ENCODE measurements around the gene DCST1. TPM values are rescaled to one million over a fixed set of nuclear protein-coding genes. Genes with fewer than 3 reads are reported as not detected.

DCST1 gene
- total RNA-seq, 1 donor from 2014 or later, result not detected

DNA sequence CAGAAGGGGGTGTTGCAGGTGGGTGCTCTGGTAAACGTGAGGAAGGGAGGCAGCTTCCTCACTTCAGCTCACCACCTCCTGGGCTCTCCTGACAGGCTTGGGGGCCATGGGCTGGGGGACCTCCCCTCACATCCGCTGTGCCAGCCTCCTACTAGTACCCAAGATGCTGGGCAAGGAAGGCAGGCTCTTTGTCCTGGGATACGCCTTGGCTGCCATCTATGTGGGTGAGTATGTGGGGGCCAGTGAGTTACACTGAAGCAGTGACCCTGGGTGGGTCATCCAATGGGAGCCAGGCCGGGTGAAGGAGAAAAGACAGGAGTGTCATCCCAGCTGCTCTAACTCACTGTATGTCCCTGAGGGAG is 5.7 kb downstream of the DCST1 start:
- Mint-ChIP-seq H3K27me3 (peaks cover 21% of the 10 kb centered on the region), H3K9me3 (no peaks in the 10 kb centered on the region), H3K4me1 (peaks cover 4% of the 10 kb centered on the region), H3K36me3 (ENCODE audit: low read depth) (no peaks in the 10 kb centered on the region), H3K27ac (no peak overlapping the region), H3K4me3 (no peak overlapping the region)
- no peak for DNase-seq
- intact Hi-C loops (cut with micrococcal nuclease), result no loop called here

DNA sequence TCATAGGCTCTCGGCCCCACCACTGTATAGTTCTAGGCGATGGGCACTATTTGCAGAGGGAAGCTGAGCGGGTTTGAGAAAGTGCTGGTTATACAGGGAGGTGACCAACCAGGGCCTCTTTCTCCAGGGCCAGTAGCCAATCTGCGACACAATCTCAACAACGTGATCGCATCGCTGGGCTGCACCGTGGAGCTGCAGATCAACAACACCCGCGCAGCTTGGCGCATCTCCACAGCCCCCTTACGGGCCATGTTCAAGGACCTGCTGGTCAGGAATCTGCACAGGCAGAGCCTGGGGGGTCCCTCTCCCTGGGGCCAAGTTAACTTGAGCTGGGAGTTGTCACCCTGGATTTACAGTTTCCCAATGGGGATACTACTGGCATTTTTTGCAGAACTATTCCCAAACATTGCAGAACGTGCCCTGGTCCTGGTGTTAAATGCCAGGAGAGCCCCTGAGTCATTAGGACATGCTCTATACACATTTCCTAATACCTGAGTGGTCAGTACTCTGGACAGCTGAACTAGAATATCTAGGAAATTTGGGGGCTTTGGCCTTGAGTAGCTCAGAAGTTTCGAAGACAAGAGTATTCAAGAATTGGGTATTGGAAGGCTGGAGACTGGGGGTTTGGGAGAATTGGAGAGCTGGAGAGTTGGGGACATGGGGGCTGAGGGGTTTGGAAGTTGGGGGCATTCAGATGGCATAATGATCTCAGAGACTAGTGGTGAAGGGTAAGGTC is 6.9 kb downstream of the DCST1 start:
- H3K4me1 Mint-ChIP-seq, result peaks cover 16% of the 10 kb centered on the region

DNA sequence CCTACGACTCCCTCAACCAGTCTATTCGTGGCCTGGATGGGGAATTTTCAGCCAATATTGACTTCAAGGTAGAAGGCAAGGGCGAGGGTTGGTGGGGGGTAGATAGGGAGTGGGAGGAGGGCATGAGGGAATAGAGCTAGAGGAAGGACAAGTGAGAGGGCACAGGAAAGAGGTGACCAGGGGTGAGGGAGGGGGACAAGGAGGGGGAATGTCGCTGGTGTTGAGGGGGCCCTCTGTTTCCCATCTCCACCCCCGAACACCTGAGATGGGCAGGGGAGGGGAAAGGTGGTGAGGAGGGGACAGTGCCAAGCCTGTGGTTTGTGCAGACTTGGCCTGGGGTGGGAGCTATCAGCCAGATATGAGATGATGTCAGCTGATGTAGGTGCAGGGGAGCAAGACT is 9.2 kb downstream of the DCST1 start:
- peaks cover 17% of the 10 kb centered on the region for H3K4me1 Mint-ChIP-seq
- no peak overlapping the region for H3K27ac Mint-ChIP-seq
- H3K27me3 Mint-ChIP-seq, result peaks cover 13% of the 10 kb centered on the region
- no peaks in the 10 kb centered on the region for H3K9me3 Mint-ChIP-seq
- DNase-seq, result no peak
- intact Hi-C loops (cut with micrococcal nuclease), result no loop called here
- no peaks in the 10 kb centered on the region for H3K36me3 Mint-ChIP-seq (ENCODE audit: low read depth)
- no peak overlapping the region for H3K4me3 Mint-ChIP-seq

More for the DNA sequence above, 6.9 kb downstream of the DCST1 start:
- no peak for DNase-seq
- Mint-ChIP-seq H3K27ac (no peak overlapping the region), H3K27me3 (peaks cover 18% of the 10 kb centered on the region), H3K4me3 (no peak overlapping the region), H3K9me3 (no peaks in the 10 kb centered on the region), H3K36me3 (ENCODE audit: low read depth) (no peaks in the 10 kb centered on the region)
- intact Hi-C loops (cut with micrococcal nuclease), result no loop called here

GRCh38 chr1:155043301-155043702 is 9.7 kb downstream of the DCST1 start:
- Mint-ChIP-seq H3K9me3 (no peaks in the 10 kb centered on the region), H3K27ac (no peak overlapping the region), H3K27me3 (peaks cover 9% of the 10 kb centered on the region), H3K36me3 (ENCODE audit: low read depth) (no peaks in the 10 kb centered on the region), H3K4me3 (no peak overlapping the region), H3K4me1 (peaks cover 17% of the 10 kb centered on the region)
- intact Hi-C loops (cut with micrococcal nuclease), result no loop called here
- no peak for DNase-seq

GRCh38 chr1:155043793-155044192 is 10.2 kb downstream of the DCST1 start:
- intact Hi-C loops (cut with micrococcal nuclease), result no loop called here
- DNase-seq, result no peak
- H3K4me1 Mint-ChIP-seq, result peaks cover 17% of the 10 kb centered on the region
- no peak overlapping the region for H3K27ac Mint-ChIP-seq
- no peak overlapping the region for H3K4me3 Mint-ChIP-seq
- no peaks in the 10 kb centered on the region for H3K9me3 Mint-ChIP-seq
- H3K36me3 Mint-ChIP-seq (ENCODE audit: low read depth), result no peaks in the 10 kb centered on the region
- peaks cover 6% of the 10 kb centered on the region for H3K27me3 Mint-ChIP-seq

DNA sequence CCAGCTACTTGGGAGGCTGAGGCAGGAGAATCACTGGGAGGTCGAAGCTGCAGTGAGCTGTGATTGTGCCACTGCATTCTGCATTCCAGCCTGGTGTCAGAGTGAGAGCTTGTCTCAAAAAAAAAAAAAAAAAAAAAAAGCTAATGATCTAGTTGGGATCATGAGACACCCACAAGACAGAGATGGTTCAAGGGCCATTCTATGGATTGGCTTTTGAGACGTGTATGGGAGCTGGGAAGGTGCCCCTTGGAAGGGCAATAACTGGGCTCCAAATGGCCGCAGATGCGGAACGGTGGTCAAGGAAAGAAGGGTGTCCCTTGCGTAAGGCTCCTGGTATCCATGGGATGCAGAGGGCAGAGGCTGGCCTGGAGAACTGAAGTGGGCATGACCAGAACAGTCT is 10.7 kb downstream of the DCST1 start:
- H3K4me3 Mint-ChIP-seq, result no peak overlapping the region
- no peak for DNase-seq
- intact Hi-C loops (cut with micrococcal nuclease), result no loop called here
- H3K36me3 Mint-ChIP-seq (ENCODE audit: low read depth), result no peaks in the 10 kb centered on the region
- peaks cover 6% of the 10 kb centered on the region for H3K27me3 Mint-ChIP-seq
- H3K4me1 Mint-ChIP-seq, result peaks cover 17% of the 10 kb centered on the region
- no peaks in the 10 kb centered on the region for H3K9me3 Mint-ChIP-seq
- no peak overlapping the region for H3K27ac Mint-ChIP-seq

- no peak overlapping the region for H3K27ac Mint-ChIP-seq
- DNase-seq, result peak; percentile 90
- no peaks in the 10 kb centered on the region for H3K9me3 Mint-ChIP-seq
- H3K4me1 Mint-ChIP-seq, result peaks cover 22% of the 10 kb centered on the region
- intact Hi-C loops (cut with micrococcal nuclease), result loop anchor here (1.0 kb wide), 2 partner anchors 16 to 39 kb away; no protein-coding TSS in a partner anchor
- H3K27me3 Mint-ChIP-seq, result peaks cover 6% of the 10 kb centered on the region
- H3K36me3 Mint-ChIP-seq (ENCODE audit: low read depth), result no peaks in the 10 kb centered on the region
- no peak overlapping the region for H3K4me3 Mint-ChIP-seq
Measured at GRCh38 chr1:155044812-155045657, 11.4 kb downstream of the DCST1 start.

GRCh38 chr1:155048449-155049334 is 15.1 kb downstream of the DCST1 start:
- intact Hi-C loops (cut with micrococcal nuclease), result no loop called here
- Mint-ChIP-seq H3K4me3 (no peak overlapping the region), H3K36me3 (ENCODE audit: low read depth) (no peaks in the 10 kb centered on the region), H3K27ac (no peak overlapping the region), H3K4me1 (peaks cover 39% of the 10 kb centered on the region), H3K9me3 (no peaks in the 10 kb centered on the region), H3K27me3 (no peaks in the 10 kb centered on the region)
- no peak for DNase-seq

DNA sequence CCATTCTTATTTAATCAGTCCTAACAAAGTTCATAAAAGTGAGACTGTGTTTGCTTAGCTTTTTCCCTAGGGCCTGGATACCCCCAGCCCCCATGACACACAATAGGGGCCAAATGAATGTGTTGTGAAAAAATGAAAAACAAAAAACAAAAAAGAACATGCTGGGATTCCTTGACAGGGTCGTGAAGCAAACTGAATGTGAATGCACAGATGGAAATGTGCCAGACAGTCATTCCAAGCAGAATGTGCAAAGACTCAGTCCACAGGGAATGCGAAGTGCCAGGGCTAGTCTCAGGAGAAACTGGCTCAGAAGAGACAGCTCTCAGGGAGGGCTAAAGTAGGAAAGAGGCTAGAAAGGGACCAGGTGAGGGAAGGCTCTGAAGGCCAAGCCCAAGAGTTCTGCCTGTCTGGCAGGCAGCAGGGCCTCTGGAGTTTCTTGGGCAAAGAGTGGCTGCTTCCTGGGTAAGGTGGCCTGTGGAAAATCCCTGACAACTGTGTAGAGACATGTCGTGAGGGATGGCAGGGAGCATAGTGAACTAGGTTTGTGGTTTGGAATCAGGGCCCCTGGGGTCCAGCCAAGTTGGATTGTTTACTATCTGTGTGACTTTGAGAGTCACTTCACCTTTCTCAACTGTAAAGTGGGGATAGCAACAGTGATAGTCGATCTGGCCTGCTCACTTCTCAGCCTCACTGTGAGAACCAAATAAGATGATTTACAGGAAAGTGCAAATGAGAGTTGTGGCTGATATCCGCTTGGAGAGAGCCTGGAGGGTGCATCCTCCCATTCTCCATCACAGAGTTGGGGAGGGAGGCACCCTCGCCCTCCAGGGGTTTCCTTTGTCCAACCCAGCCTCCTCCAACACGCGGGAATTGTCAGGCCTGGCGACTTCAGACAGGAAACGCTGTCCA is 16.3 kb downstream of the DCST1 start:
- Mint-ChIP-seq H3K27me3 (no peaks in the 10 kb centered on the region), H3K36me3 (ENCODE audit: low read depth) (no peaks in the 10 kb centered on the region), H3K4me1 (peaks cover 29% of the 10 kb centered on the region), H3K4me3 (peak overlapping the region; percentile 88), H3K9me3 (no peaks in the 10 kb centered on the region), H3K27ac (peak overlapping the region; percentile 89)
- DNase-seq, result peak; percentile 67
- intact Hi-C loops (cut with micrococcal nuclease), result loop anchor here (1.0 to 2.0 kb wide), 3 partner anchors 33 to 67 kb away; partner anchors contain the start of gene FLAD1

DNA sequence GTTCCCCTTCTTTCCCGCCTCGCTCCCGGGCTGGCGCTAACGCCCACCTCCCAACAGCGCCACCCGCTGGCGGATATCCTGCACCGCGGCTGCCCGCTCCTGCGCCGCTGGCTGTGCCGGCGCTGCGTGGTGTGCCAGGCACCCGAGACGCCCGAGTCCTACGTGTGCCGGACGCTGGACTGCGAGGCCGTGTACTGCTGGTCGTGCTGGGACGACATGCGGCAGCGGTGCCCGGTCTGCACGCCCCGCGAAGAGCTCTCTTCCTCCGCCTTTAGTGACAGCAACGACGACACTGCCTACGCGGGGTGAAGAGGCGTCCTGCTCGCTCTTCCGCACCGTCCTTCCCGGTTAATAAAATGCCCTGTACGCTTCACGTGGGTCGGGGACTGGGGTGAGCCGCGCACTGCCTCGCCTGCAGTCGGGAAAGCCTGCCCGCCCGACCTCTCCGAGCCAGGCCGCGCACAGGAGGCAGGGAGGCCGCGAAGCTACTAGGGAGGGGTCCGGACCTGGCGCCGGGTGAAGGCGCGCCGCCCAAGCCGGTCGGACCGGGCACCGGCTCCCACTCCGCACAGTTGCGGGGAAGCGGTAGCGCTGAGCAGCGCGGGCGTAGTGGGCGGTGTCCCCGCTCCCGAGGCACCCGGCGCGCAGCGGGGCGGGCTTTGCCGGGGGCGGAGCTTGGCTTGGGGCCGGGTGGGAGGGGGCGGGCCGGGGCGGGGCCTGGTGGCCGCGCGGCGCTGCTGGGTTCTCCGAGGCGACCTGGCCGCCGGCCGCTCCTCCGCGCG is 17.1 kb downstream of the DCST1 start, which contains the start of gene ADAM15:
Gene ADAM15 (plus strand): TSS at position 757 of the 782 bp plus-strand sequence. CDS start 71 bp downstream, outside the sequence.
- Mint-ChIP-seq H3K4me1 (peaks cover 22% of the 10 kb centered on the region), H3K9me3 (no peaks in the 10 kb centered on the region), H3K27me3 (no peaks in the 10 kb centered on the region), H3K27ac (peak within 1 kb of the TSS; percentile 89), H3K4me3 (peak within 1 kb of the TSS; percentile 88), H3K36me3 (ENCODE audit: low read depth) (peaks cover 3% of the 10 kb centered on the region)
- peak; percentile 96 for DNase-seq
- intact Hi-C loops (cut with micrococcal nuclease), result loop anchor here (1.0 to 2.0 kb wide), 3 partner anchors 33 to 68 kb away; partner anchors contain the start of gene FLAD1

GRCh38 chr1:155051342-155051776 is 17.7 kb downstream of the DCST1 start:
- intact Hi-C loops (cut with micrococcal nuclease), result loop anchor here (2.0 kb wide), 2 partner anchors 33 to 69 kb away; partner anchors contain the start of gene FLAD1
- H3K9me3 Mint-ChIP-seq, result no peaks in the 10 kb centered on the region
- no peak overlapping the region for H3K27ac Mint-ChIP-seq
- no peak for DNase-seq
- no peaks in the 10 kb centered on the region for H3K27me3 Mint-ChIP-seq
- peaks cover 22% of the 10 kb centered on the region for H3K4me1 Mint-ChIP-seq
- H3K4me3 Mint-ChIP-seq, result peak overlapping the region; percentile 87
- H3K36me3 Mint-ChIP-seq (ENCODE audit: low read depth), result peaks cover 9% of the 10 kb centered on the region
